ENCODE data around the gene STK26.

DNA sequence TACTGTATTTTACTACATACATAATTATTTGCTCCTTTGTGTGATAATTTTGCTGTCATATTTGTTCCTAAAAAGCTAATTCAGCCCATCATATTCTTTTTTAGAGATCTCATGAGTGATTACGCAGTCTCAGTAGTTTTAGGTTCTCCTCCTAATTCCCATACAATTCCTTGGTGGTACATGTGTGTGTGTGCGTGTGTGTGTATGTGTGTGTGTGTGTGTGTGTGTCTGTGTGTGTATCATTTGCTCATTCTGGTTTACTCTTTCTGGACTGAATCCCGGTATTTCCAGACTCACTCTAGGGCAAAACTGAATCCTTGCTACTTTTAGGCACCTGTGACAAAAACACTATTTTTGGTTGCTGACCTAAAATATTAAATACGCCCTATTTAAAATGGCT is 34.9 kb downstream of the STK26 start:
- TF ChIP-seq, protein P1, sequence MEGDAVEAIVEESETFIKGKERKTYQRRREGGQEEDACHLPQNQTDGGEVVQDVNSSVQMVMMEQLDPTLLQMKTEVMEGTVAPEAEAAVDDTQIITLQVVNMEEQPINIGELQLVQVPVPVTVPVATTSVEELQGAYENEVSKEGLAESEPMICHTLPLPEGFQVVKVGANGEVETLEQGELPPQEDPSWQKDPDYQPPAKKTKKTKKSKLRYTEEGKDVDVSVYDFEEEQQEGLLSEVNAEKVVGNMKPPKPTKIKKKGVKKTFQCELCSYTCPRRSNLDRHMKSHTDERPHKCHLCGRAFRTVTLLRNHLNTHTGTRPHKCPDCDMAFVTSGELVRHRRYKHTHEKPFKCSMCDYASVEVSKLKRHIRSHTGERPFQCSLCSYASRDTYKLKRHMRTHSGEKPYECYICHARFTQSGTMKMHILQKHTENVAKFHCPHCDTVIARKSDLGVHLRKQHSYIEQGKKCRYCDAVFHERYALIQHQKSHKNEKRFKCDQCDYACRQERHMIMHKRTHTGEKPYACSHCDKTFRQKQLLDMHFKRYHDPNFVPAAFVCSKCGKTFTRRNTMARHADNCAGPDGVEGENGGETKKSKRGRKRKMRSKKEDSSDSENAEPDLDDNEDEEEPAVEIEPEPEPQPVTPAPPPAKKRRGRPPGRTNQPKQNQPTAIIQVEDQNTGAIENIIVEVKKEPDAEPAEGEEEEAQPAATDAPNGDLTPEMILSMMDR (IDR thresholded peaks at IDR 0.05 in 4 of 5, conservative IDR thresholded peaks at IDR 0.05 in 1 of 5): no peak
- no peak for TF ChIP-seq POLR2A (IDR thresholded peaks at IDR 0.05)

All from gastrocnemius medialis (tissue), 4 donors.